GM10248 (cell line): ENCODE data around the gene HS3ST1.

Experiments used
- CTCF ChIA-PET: fragments of 300-600 bp; sonication (Branson Sonifier 250); formaldehyde crosslinking; extraction: SDS; loops from one replicate; lab custom pipeline; 2021; ENCODE audit warnings: antibody characterized with exemption; lab: Yijun Ruan, JAX
- POLR2A ChIA-PET: fragments of 350-650 bp; sonication (Branson Sonifier 250); formaldehyde crosslinking; extraction: SDS; loops from one replicate; lab custom pipeline; 2020; ENCODE audit warnings: antibody characterized with exemption; lab: Yijun Ruan, JAX
- DNase-seq: peaks from one replicate; pipeline ENCODE4 v3.0.0; 2012; ENCODE audit errors: extremely low spot score
- CTCF ChIP-seq: IDR thresholded peaks from 2 replicates; pipeline ENCODE4 v1.5.1; 2012; ENCODE audit warnings: mild to moderate bottlenecking, low read depth; ENCODE audit errors: extremely low read depth, missing control alignments, control extremely low read depth

The HS3ST1 gene

GRCh38 chr4:11376571-11376970, 52.1 kb downstream of the HS3ST1 start:
- ChIA-PET POLR2A (no interaction called here), CTCF (interaction anchor here (1.2 kb wide), 1 partner anchor 44 kb away, joined by 3 read pairs; no protein-coding TSS in a partner anchor)
- no peak for TF ChIP-seq CTCF
- DNase-seq, result no peak

GRCh38 chr4:11376146-11376545, 52.5 kb downstream of the HS3ST1 start:
- DNase-seq, result no peak
- POLR2A ChIA-PET, result no interaction called here
- no peak for TF ChIP-seq CTCF
- CTCF ChIA-PET, result interaction anchor here (1.2 kb wide), 1 partner anchor 44 kb away, joined by 3 read pairs; no protein-coding TSS in a partner anchor

GRCh38 chr4:11368701-11369115, 60.0 kb downstream of the HS3ST1 start:
- TF ChIP-seq CTCF, result no peak
- DNase-seq, result no peak
- POLR2A ChIA-PET, result no interaction called here
- CTCF ChIA-PET, result no interaction called here

- TF ChIP-seq CTCF, result no peak
- CTCF ChIA-PET, result interaction anchor here (1.1 kb wide), 1 partner anchor 9 kb away, joined by 3 read pairs; no protein-coding TSS in a partner anchor
- no peak for DNase-seq
- POLR2A ChIA-PET, result no interaction called here
These were observed 61.3 kb downstream of the HS3ST1 start for GRCh38 chr4:11367371-11367770.

GRCh38 chr4:11366859-11367258, 61.8 kb downstream of the HS3ST1 start:
- no peak for DNase-seq
- no peak for TF ChIP-seq CTCF
- CTCF ChIA-PET, result interaction anchor here (0.9 to 1.1 kb wide), 2 partner anchors 8 to 12 kb away, joined by 3 read pairs; no protein-coding TSS in a partner anchor
- POLR2A ChIA-PET, result no interaction called here

- POLR2A ChIA-PET, result no interaction called here
- CTCF ChIA-PET, result interaction anchor here (0.9 kb wide), 1 partner anchor 19 kb away, joined by 3 read pairs; no protein-coding TSS in a partner anchor
- TF ChIP-seq CTCF, result no peak
- no peak for DNase-seq
These were observed 63.7 kb downstream of the HS3ST1 start for GRCh38 chr4:11365039-11365438.

GRCh38 chr4:11359591-11359990, 69.1 kb downstream of the HS3ST1 start:
- ChIA-PET CTCF (no interaction called here), POLR2A (no interaction called here)
- no peak for DNase-seq
- no peak for TF ChIP-seq CTCF
